Measurements from ENCODE around the gene GALNT9. TPM values are rescaled to one million over a fixed set of nuclear protein-coding genes. Genes with fewer than 3 reads are reported as not detected.

The GALNT9 gene
- total RNA-seq, 2 experiments from 2014 or later = not detected

- H3K27me3 Mint-ChIP-seq = peaks cover 4% of the 10 kb centered on the region
- ChIA-PET POLR2A (no interaction called here), CTCF (no interaction called here)
- no peak overlapping the region for H3K27ac Mint-ChIP-seq
- no peak for DNase-seq
- H3K36me3 Mint-ChIP-seq (ENCODE audit: low read depth) = no peaks in the 10 kb centered on the region
- no peaks in the 10 kb centered on the region for H3K9me3 Mint-ChIP-seq
- no peak overlapping the region for H3K4me3 Mint-ChIP-seq
- no peaks in the 10 kb centered on the region for H3K4me1 Mint-ChIP-seq
Observed at GRCh38 chr12:132321321-132322118, 7.9 kb downstream of the GALNT9 start.

GRCh38 chr12:132320767-132321211 is 8.6 kb downstream of the GALNT9 start:
- Mint-ChIP-seq H3K36me3 (ENCODE audit: low read depth) (no peaks in the 10 kb centered on the region), H3K27ac (no peak overlapping the region), H3K9me3 (no peaks in the 10 kb centered on the region), H3K4me3 (no peak overlapping the region), H3K4me1 (no peaks in the 10 kb centered on the region), H3K27me3 (peaks cover 4% of the 10 kb centered on the region)
- CTCF ChIA-PET = no interaction called here
- no peak for DNase-seq
- POLR2A ChIA-PET = no interaction called here

- Mint-ChIP-seq H3K4me1 (no peaks in the 10 kb centered on the region), H3K9me3 (no peaks in the 10 kb centered on the region), H3K27ac (no peak overlapping the region), H3K36me3 (ENCODE audit: low read depth) (no peaks in the 10 kb centered on the region), H3K4me3 (no peak overlapping the region), H3K27me3 (peaks cover 4% of the 10 kb centered on the region)
- POLR2A ChIA-PET = no interaction called here
- no peak for DNase-seq
- CTCF ChIA-PET = no interaction called here
Observed at GRCh38 chr12:132319991-132320570, 9.3 kb downstream of the GALNT9 start.

- POLR2A ChIA-PET = no interaction called here
- H3K27ac Mint-ChIP-seq = no peak overlapping the region
- CTCF ChIA-PET = no interaction called here
- no peak overlapping the region for H3K4me3 Mint-ChIP-seq
- DNase-seq = no peak
- no peaks in the 10 kb centered on the region for H3K9me3 Mint-ChIP-seq
- H3K27me3 Mint-ChIP-seq = peaks cover 4% of the 10 kb centered on the region
- no peaks in the 10 kb centered on the region for H3K36me3 Mint-ChIP-seq (ENCODE audit: low read depth)
- no peaks in the 10 kb centered on the region for H3K4me1 Mint-ChIP-seq
Observed at GRCh38 chr12:132319359-132319950, 9.9 kb downstream of the GALNT9 start.

- H3K4me1 Mint-ChIP-seq = no peaks in the 10 kb centered on the region
- peaks cover 2% of the 10 kb centered on the region for H3K9me3 Mint-ChIP-seq
- peaks cover 4% of the 10 kb centered on the region for H3K27me3 Mint-ChIP-seq
- ChIA-PET POLR2A (no interaction called here), CTCF (no interaction called here)
- no peak for DNase-seq
- H3K36me3 Mint-ChIP-seq (ENCODE audit: low read depth) = no peaks in the 10 kb centered on the region
- H3K27ac Mint-ChIP-seq = no peak overlapping the region
- no peak overlapping the region for H3K4me3 Mint-ChIP-seq
Observed at GRCh38 chr12:132318618-132319033, 10.8 kb downstream of the GALNT9 start.

- no peak for DNase-seq
- peaks cover under 1% of the 10 kb centered on the region for H3K27me3 Mint-ChIP-seq
- H3K27ac Mint-ChIP-seq = no peak overlapping the region
- H3K36me3 Mint-ChIP-seq (ENCODE audit: low read depth) = no peaks in the 10 kb centered on the region
- peaks cover 2% of the 10 kb centered on the region for H3K9me3 Mint-ChIP-seq
- ChIA-PET POLR2A (no interaction called here), CTCF (no interaction called here)
- H3K4me1 Mint-ChIP-seq = no peaks in the 10 kb centered on the region
- no peak overlapping the region for H3K4me3 Mint-ChIP-seq
Observed at GRCh38 chr12:132318135-132318534, 11.3 kb downstream of the GALNT9 start.

- POLR2A ChIA-PET = no interaction called here
- Mint-ChIP-seq H3K27me3 (no peaks in the 10 kb centered on the region), H3K27ac (no peak overlapping the region), H3K4me3 (no peak overlapping the region), H3K4me1 (no peaks in the 10 kb centered on the region), H3K36me3 (ENCODE audit: low read depth) (no peaks in the 10 kb centered on the region), H3K9me3 (peaks cover 2% of the 10 kb centered on the region)
- DNase-seq = no peak
- CTCF ChIA-PET = no interaction called here
Observed at GRCh38 chr12:132317233-132317938, 12.0 kb downstream of the GALNT9 start.

- Mint-ChIP-seq H3K36me3 (ENCODE audit: low read depth) (no peaks in the 10 kb centered on the region), H3K4me1 (no peaks in the 10 kb centered on the region), H3K4me3 (no peak overlapping the region), H3K27ac (no peak overlapping the region), H3K27me3 (no peaks in the 10 kb centered on the region), H3K9me3 (peaks cover 7% of the 10 kb centered on the region)
- ChIA-PET CTCF (no interaction called here), POLR2A (no interaction called here)
- no peak for DNase-seq
Observed at GRCh38 chr12:132316497-132317232, 12.7 kb downstream of the GALNT9 start.

- CTCF ChIA-PET = no interaction called here
- no peak for DNase-seq
- no peaks in the 10 kb centered on the region for H3K27me3 Mint-ChIP-seq
- H3K9me3 Mint-ChIP-seq = peaks cover 14% of the 10 kb centered on the region
- no peaks in the 10 kb centered on the region for H3K36me3 Mint-ChIP-seq (ENCODE audit: low read depth)
- H3K4me3 Mint-ChIP-seq = no peak overlapping the region
- POLR2A ChIA-PET = no interaction called here
- no peaks in the 10 kb centered on the region for H3K4me1 Mint-ChIP-seq
- H3K27ac Mint-ChIP-seq = no peak overlapping the region
Observed at GRCh38 chr12:132315951-132316350, 13.4 kb downstream of the GALNT9 start.

- H3K27me3 Mint-ChIP-seq = no peaks in the 10 kb centered on the region
- H3K27ac Mint-ChIP-seq = no peak overlapping the region
- no peak for DNase-seq
- no peak overlapping the region for H3K4me3 Mint-ChIP-seq
- ChIA-PET CTCF (no interaction called here), POLR2A (no interaction called here)
- no peaks in the 10 kb centered on the region for H3K4me1 Mint-ChIP-seq
- H3K36me3 Mint-ChIP-seq (ENCODE audit: low read depth) = no peaks in the 10 kb centered on the region
- peaks cover 17% of the 10 kb centered on the region for H3K9me3 Mint-ChIP-seq
Observed at GRCh38 chr12:132315507-132315906, 13.9 kb downstream of the GALNT9 start.

GRCh38 chr12:132314516-132315233 is 14.7 kb downstream of the GALNT9 start:
- peaks cover 17% of the 10 kb centered on the region for H3K9me3 Mint-ChIP-seq
- no peak for DNase-seq
- H3K4me3 Mint-ChIP-seq = no peak overlapping the region
- no peaks in the 10 kb centered on the region for H3K4me1 Mint-ChIP-seq
- H3K36me3 Mint-ChIP-seq (ENCODE audit: low read depth) = no peaks in the 10 kb centered on the region
- H3K27ac Mint-ChIP-seq = no peak overlapping the region
- H3K27me3 Mint-ChIP-seq = no peaks in the 10 kb centered on the region
- ChIA-PET CTCF (no interaction called here), POLR2A (no interaction called here)

- ChIA-PET CTCF (no interaction called here), POLR2A (no interaction called here)
- H3K27ac Mint-ChIP-seq = no peak overlapping the region
- no peaks in the 10 kb centered on the region for H3K27me3 Mint-ChIP-seq
- DNase-seq = no peak
- no peaks in the 10 kb centered on the region for H3K4me1 Mint-ChIP-seq
- peaks cover 17% of the 10 kb centered on the region for H3K9me3 Mint-ChIP-seq
- no peak overlapping the region for H3K4me3 Mint-ChIP-seq
- no peaks in the 10 kb centered on the region for H3K36me3 Mint-ChIP-seq (ENCODE audit: low read depth)
Observed at GRCh38 chr12:132314035-132314434, 15.4 kb downstream of the GALNT9 start.

Data from activated CD4-positive, alpha-beta memory T cell treated with anti-CD3 and anti-CD28 coated beads, Interleukin-2, amount 10 ng/mL, durations not matched to agents 7 days and 5 days (primary cell).